Hematopoietic multipotent progenitor cell treated with erythropoietin and hydrocortisone succinate and interleukin-3 and kit ligand, for 6 days (in vitro differentiated cells): ENCODE results near the gene CRB3.

ENCODE experiments used
- DNase-seq: peaks from one replicate; pipeline ENCODE4 v3.0.0-alpha.2; 2015

The CRB3 gene

DNA sequence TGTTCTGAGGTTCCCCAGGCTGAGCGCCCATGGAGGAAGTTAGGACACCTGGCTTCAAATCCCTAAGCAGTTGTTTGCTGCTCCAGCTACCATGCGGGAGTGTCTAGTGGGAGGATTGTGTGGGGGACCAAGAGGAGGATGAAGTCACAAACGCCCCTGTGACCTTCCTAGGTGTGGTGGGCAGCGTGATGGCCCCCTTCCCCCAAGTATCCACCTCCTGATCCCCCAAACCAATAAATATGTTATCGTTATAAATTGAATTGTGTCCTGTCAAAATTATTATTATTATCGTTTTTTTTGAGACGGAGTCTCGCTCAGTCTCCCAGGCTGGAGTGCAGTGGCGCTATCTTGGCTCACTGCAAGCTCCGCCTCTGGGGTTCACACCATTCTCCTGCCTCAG, 30.4 kb upstream of the CRB3 start, which contains the start of gene SLC25A41:
Gene SLC25A41 (minus strand): TSS at position 101 of the 400 bp plus-strand sequence. CDS start 70 bp downstream, at position 31.
- DNase-seq: no peak

DNA sequence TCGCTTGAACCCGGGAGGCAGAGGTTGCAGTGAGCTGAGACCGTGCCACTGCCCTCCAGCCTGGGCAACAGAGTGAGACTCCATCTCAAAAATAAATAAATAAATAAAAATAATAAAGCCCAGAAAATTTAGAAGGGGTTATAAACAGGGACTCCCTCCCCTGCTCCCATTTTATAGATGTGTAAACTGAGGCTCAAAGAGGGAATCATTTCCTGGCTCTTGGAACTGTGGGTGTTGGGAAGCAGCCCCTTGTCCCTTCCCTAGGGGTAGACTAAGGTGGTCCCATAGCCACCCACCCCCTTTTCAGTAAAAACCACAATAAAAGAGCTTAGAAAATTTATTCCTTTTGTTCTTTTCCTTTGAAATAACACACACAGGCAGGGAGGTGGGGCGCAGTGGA, 24.3 kb upstream of the CRB3 start:
- DNase-seq: no peak

DNA sequence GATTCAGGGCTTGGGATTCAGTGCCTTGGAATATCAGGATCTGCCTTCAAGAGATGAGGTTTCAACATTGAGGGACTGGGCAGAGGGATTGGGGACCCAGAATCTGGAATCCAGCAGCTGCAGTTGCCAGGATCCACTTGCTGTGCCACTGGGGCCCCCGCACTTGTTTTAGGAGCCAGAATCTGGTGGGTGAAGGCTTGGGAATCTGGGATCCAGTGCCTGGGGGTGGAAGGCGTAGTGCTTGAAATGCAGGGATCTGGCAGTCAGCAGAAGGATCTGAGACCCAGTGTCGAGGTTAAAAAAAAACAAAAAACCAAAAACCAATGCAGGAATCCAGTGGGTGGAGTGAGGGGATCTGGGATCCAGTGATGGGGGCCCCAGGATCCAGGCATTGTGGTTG, 23.2 kb upstream of the CRB3 start:
- no peak for DNase-seq

DNA sequence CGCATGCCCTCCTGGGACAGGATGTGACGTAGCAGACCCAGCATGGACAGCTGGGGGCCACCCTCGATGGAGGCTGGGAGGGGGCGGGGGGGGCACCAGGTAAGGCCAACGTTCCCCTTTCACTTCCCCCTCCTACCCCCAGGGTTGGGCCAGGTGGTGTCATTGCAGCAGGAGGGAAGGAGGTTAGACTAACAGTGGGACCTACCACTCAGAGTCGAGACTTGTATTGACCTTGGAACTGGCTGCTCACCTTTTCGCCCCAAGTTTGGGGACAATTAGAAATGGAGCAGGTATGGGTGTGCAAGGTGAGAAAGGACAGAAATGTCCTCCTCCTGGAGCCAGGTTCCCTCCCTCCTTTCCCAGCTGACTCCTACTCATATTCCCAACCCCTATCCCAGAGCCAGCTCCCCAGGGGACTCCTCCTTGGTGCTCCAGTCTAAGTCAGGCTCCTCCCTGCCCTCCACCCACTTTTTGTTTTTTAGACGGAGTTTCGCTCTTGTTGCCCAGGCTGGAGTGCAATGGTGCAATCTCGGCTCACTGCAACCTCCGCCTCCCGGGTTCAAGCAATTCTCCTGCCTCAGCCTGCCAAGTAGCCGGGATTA, 21.9 kb upstream of the CRB3 start:
- DNase-seq: no peak

DNA sequence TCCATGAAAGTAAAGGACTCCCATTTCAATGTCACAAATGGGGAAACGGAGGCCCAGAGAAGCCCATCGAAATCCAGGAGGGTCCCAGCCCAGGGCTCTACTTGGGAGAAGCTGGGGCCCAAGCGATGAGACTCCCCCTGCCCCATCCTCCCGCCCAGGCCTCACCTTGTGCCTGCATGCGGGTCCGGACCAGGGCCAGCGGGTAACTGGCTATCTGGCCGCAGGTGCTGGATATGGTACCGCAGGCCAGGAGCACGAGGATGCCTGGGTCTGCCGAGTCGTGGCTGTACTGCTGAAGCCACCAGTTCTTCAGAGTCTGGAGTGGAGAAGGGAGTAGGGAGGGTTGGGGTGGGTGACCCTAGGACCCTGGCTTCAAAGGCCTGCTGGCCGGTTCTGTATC, 20.1 kb upstream of the CRB3 start:
- no peak for DNase-seq

DNA sequence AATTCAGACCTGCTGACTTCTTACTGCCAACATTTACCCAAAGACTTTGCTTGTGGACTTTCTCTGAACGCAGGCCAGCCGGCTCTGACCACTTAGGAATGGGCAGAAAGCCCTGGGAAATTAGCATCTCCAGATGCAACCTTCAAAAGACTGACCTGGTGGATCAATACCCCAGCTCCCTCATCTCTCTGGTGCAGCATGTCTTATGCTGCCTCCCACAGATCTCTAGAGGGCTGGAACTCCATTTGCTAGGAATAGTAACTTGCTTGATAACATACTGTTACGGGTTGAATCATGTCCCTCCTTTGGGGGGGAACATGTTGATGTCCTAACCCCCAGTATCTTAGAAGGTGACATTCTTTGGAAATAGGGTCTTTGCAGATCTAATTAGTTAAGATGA, 17.6 kb upstream of the CRB3 start:
- no peak for DNase-seq

DNA sequence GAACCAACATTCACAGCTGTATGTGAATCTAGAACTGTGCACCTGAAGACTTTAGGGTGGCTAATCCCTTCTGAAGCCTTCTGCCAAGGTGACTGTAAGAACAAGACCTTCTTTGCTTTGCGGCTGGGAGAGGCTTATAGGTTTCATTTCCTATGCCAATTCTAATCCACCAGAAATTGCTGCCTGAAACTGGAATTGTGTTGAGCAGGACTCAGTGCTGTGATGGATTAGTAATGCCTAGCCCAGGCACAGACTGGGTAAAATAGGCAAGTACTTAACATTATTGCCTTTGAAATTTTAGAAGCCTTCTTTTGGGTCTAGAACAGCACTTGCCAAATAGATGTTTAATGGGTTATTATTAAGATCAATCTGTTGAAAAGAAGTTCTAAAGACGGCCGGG, 16.0 kb upstream of the CRB3 start:
- no peak for DNase-seq

DNA sequence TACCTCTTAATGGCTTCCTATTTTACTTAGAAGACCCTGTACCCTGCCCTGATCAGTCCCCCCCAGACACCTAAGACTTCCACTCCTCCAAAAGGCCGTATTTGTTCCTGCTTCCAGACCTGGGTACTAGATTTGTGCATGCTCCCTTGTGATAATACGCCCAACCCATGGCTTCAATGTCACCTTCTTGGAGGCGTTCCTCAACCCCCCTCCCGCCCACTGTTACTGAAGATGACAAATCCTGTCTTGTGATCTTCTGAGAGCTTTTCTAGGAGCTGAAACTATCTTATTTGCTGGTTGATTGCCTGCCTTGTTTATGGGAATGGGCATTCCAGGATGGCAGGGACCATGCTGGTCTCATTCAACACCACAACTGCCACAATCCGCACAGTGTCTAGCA, 13.9 kb upstream of the CRB3 start:
- no peak for DNase-seq

DNA sequence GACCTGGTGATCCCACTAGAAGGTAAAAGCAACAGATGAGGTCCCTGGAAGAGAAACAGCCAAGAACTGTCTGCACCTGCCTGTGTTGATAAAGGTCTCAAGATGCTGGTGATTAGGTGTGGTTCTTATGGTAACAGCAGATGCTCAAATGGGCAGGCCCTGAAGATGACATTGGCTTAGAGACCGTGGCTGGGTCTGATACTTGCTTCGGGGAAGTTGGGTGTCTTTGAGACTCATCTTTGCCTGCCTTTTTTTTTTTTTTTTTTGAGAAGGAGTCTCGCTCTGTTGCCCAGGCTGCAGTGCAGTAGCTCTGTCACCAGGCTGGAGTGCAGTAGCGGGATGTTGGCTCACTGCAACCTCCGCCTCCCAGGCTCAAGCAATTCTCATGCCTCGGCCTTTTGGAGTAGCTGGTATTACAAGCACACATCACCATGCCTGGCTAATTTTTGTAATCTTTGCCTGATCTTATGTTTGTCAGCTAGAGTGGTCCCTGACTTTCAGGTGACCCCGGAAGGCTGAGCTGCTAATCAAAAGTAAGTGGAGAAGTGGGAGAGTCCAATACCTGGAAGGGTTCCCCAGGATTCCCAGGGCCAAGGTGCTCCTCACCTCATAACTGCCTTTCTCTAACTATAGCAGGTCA, 12.4 kb upstream of the CRB3 start:
- DNase-seq: no peak

DNA sequence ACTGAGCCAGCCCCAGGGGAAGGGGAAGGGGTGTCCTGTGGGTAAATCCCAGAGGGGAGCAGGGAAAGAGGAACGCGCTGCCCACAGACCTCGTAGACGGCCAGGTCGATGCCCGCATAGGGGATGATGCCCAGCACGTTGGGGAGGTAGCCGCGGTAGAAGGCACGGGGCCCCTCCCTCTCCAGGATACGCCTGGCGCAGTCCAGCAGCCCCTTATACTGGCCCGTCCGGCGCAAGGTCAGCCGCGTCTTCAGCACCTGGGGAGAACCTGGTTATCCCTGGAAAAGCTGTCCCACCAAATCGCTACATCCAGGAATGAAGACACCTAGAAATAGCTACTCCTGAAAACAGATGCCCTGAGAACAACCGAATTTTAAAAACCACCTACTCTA, 11.9 kb upstream of the CRB3 start:
- no peak for DNase-seq

DNA sequence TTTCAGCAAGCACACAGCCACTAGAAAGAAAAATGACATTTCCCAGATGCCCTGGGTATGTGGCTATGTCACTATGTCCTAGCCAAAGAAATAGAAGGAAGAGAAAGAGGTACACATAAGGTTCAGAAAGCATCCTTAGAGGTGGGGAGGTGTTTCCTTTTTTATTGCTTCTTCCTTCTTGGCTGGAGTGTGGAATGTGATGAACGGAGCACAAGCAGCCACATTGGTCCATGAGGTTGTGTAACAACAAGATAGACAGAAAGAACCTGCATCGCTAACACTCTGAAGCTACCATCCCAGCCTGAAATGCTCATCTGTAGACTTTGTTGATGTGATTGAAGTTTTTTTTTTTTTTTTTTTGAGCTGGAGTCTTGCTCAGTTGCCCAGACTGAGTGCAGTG, 11.2 kb upstream of the CRB3 start:
- no peak for DNase-seq

DNA sequence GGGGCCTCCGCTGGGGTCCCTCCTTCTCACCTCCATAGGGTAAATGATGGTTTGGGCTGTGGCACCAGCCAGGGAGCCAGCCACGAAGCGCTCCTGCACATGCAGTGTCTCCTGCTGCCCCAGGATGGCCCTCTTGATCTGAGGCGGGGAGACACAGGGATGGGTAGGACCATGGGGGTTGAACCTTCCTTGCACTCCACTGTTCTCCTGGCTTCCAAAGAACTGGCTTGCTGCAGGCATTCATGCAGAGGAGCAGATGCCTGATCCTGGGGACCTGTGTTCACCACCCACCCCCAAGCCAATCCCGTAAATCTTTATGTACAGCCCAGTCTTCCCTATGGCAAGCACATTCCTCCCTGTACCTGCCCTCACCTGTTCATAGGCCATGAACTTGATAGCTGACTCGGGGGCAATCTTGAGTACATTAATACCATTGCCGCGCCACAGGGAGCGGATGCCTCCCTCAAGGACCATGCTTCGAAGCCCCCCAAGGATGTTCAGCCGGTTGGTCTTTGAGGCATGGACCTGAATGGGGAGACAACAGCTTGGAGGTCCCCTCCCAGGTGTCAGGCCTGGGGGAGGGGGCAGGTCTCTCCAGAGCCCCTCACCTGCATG, 10.0 kb upstream of the CRB3 start:
- DNase-seq: no peak

DNA sequence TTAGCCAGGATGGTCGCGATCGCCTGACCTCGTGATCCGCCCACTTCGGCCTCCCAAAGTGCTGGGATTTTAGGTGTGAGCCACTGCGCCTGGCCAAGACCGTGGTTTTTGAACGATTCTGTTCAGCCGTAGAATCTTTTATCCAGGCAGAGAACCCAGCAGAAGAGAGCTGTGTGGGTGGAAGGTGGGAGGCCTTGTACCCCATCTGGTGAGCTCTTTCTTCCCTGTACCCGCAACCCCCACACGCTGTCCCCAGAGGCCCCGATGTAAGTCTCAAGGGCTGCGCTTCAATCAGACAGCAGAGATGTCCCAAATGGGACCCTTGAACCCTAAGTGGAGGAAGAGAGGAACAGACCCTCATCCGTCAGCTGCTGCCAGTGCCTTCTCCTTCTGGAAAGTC, 8.1 kb upstream of the CRB3 start:
- DNase-seq: no peak

DNA sequence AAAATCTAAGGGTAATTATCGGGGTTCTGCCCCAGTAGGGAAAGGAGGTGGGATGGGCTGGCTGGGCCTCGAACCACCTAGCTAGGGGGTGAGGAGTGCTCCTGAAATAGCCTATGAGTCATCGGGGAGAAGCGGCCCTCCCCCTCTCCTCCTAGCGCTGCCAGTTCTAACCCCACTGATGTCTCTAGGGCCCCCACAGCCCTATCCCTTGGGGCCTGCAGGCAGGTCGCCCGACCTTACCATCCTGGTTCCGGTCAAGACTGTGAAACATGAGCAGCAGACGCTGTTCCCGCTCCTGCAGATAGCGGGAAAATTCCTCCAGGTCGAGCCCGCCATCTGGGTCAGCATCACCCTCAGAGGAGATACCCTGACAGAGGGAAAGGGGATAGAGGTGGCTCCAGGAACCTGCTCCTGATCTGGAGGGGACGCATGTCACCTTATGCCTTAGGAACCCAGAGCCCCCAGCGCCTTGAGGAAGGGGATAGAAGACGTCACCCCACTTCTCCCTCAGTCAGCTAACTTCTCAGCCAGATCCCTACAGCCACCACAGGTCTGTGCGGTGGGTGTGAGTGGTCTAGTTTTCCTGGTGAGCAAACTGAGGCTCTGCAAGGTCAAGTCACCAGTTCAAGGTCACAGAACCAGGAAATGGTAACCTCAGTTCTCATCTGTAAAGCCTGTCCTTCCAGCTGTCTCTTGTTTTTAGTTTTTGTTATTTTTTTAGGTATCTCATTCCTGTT, 5.9 kb upstream of the CRB3 start:
- no peak for DNase-seq

DNA sequence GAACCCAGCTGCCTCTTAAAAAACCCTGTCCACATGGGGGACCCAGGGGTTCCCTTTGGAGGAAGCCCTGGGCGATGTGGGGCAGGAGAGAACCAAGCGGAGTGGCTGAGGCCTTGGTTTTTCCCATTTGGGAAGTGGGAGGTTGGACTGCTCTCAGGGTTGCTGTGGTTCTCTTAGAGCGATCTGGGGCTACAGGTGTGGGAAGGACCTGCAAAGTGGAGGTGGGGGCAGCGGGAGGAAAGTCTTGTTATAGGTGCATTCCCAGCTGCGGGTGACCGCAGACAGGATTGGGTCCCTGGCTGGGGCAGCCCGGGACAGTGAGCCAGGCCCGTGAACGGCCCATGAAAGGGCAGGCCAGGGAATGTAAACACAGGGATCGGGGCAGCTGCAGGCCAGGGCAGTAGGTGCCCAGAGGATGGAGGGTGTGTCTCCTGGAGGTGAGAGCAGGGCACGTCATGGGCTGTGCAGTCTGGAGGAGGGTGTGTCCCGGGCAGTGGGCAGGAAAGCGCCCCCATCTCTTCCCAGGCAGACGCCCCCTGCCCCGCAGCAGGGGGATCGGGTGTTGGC, 5.3 kb upstream of the CRB3 start:
- no peak for DNase-seq

DNA sequence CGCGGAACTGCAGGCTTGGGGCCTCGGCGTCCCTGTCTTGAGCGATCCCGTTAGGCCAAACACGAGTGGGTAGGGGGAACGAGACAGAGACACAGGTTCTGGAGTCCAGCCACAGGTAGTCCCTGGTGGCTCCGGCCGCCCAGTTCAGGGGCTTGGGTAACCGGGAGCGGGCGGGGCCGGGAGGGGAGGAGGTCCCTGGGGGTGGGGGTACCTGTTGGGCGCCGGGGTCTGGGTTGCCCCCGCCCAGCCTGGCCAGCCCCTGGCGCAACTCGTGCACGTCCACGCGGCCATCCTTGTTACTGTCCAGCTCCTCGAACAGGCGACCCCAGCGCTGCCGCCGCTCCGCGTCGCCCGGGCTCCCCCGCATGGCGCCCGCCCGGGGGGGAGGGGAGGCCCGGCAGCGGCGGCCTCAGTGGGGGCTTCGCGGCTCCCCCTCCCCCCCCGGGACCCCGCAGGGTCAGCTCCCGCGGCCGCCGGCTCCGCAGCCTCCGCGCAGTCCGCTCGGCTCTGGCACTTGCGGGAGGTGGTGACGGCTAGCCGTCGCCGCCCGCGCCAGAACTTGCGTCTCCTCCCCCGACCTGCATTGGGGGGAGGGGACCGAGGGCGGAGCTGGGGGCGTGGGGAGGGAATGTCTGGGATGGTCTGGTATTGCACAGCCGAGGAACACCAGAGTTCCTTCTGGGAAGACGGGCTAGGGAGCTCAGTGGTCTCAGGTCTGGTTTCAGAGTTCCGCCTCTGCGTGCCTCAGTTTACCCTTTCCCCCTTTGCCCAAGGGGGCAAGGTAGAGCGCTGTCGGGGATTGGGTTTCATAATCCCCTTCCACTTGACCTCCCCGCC, 4.6 kb upstream of the CRB3 start, which contains the start of gene SLC25A23:
Gene SLC25A23 (minus strand): TSS at position 531 of the 837 bp plus-strand sequence. CDS start 164 bp downstream, at position 367.
- peak; percentile 65 for DNase-seq

DNA sequence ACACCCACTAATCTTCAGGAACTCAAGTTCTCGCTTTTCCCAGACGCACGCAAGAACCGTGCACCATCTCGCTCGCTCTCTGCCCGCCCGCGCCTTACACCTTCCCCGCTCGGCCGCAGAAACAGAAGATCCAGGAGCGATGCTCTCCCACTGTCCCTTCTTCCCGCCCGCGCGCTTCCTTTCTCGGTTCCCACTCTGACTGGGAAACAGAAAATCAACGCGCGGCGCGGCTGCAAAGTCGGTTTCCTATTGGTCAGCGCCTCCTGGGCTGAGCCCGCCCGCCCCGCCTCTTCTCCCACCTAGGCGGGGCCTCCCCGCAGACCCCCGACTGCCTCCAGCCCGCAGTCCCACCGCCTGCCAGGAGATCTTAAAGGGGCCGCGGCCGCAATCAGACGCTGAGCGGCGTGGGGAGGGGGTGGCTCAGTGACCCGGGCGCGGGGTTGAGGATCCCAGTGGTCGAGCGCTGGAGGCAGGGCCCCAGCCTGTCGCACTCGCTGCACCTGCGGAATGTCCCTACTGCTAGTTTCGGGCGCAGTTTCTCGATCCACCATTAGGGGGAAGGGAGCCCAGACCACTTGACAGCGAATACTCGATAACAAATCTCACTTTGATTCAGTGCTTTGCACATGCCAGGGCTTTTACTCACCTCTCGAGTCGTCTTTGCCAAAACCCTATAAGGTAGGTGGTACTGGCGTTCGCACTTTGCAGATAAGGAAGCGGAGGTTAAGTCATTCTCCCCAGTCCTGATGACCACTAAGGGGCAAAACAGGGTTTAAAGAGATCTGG, 3.8 kb upstream of the CRB3 start:
- peak; percentile 99 for DNase-seq

DNA sequence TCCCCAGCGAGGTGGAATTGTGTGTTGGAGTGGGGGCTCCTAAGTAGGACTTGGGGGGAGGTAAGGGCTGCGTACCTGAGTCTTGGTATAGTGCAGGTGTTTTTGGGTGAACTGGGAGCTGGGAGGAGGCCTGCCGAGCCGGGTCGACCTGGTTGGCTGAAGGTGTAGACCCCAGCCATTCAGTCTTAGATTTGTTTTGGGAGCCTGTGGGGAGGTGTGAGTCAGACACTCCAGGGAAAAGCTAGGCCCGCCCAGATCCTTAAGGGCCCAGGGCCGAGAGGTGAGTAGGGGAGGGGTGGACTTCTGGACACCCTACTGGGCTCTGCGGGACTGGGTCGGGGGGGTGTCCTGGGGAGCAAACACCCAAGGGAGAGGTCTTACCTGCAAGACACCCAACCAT, 935 bp downstream of the CRB3 start:
- no peak for DNase-seq

DNA sequence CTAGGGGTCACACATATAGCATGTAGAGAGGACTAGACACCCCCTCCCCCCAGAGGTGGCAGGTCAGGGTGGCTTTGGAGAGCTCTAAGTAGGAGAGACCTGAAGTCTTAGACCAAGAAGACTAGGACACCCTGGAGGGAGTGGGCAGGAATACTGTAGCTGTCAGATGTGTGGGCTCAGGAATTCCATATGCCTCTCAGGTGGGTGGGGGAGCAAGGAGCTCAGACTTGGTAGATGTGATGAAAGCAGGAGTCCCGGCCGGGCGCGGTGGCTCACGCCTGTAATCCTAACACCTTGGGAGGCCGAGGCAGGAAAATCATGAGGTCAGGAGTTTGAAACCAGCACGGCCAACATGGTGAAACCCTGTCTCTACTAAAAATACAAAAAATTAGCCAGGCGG, 1.6 kb downstream of the CRB3 start:
- no peak for DNase-seq

DNA sequence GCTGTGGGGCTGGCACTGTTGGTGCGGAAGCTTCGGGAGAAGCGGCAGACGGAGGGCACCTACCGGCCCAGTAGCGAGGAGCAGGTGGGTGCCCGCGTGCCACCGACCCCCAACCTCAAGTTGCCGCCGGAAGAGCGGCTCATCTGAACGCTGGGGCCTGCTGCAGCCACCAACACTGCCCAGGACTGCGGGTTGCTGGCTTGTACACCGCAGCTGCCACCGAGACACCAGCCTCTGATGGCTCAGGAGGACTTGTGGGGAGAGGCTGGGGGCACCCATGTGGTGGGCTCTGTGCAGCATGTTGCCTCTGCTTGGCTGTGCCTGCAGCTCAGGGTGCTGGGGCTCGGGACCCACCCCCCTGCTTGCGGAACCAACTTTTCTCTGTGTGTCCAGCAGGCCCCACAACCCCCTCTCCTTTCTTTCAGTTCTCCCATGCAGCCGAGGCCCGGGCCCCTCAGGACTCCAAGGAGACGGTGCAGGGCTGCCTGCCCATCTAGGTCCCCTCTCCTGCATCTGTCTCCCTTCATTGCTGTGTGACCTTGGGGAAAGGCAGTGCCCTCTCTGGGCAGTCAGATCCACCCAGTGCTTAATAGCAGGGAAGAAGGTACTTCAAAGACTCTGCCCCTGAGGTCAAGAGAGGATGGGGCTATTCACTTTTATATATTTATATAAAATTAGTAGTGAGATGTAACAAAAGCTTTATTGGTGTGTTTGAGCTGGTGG, 2.6 kb downstream of the CRB3 start:
- DNase-seq: no peak

DNA sequence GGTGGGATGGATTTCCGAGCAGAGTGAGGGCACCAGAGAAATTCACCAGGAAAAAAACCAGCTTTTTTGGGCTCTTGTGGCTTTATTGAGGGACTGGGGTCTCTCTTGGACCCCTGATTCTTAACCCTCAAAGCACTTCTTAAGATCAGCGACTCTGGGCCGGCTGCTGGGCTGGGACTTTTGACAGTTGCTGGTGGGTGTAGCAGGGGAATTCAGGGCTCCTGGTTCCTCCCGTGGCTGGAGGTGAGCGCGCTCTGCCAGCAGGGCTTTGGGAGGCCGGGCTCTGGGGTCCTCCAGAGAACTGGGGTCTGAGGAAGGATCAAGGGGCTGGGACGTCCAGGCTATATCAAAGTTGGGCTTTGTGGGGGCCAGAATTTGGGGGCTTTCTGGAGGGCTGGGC, 3.3 kb downstream of the CRB3 start:
- no peak for DNase-seq
